Liver (tissue), 9 donors: Measurements from ENCODE around the gene MTCH1. TPM values are rescaled to one million over a fixed set of nuclear protein-coding genes. Genes with fewer than 3 reads are reported as not detected.

Source experiments
- DNase-seq: peaks from one replicate; pipeline ENCODE4 v3.0.0-alpha.2; 2017; ENCODE audit warnings: low spot score
- H3K27ac ChIP-seq, 2 donors: one replicate each; pipeline ENCODE4 v1.7.0; 2013; ENCODE audit warnings: inconsistent platforms in 2 of 2, low read length in 2 of 2, control low read depth in 1 of 2, low read depth in 1 of 2, mild to moderate bottlenecking in 1 of 2
- H3K27me3 ChIP-seq, 4 donors: one replicate each; pipeline versions ENCODE4 v1.6.1 to v1.7.0; 2013; ENCODE audit warnings: low read length in 3 of 4, inconsistent platforms in 1 of 4, mild to moderate bottlenecking in 1 of 4, moderate library complexity in 1 of 4; ENCODE audit not compliant: control insufficient read depth in 4 of 4, insufficient read depth in 4 of 4
- H3K36me3 ChIP-seq, 4 donors: one replicate each; pipeline versions ENCODE4 v1.6.1 to v1.7.0; 2013; ENCODE audit warnings: low read length in 3 of 4, mild to moderate bottlenecking in 3 of 4, low read depth in 1 of 4, moderate library complexity in 1 of 4; ENCODE audit not compliant: control insufficient read depth in 4 of 4, insufficient read depth in 3 of 4
- H3K4me1 ChIP-seq, 4 donors: one replicate each; pipeline versions ENCODE4 v1.6.1 to v1.7.0; 2013; ENCODE audit warnings: low read length in 3 of 4, mild to moderate bottlenecking in 3 of 4, moderate library complexity in 1 of 4; ENCODE audit not compliant: control insufficient read depth in 4 of 4, insufficient read depth in 4 of 4
- H3K4me3 ChIP-seq, 3 donors: one replicate each; pipeline versions ENCODE4 v1.6.1 to v1.7.0; 2013; ENCODE audit warnings: low read length in 3 of 3, control low read depth in 1 of 3, low read depth in 1 of 3, mild to moderate bottlenecking in 1 of 3
- H3K9ac ChIP-seq, 2 donors: one replicate each; pipeline ENCODE4 v1.7.0; 2013; ENCODE audit warnings: low read length in 2 of 2, mild to moderate bottlenecking in 2 of 2, moderate library complexity in 2 of 2, control low read depth in 1 of 2, low read depth in 1 of 2
- H3K9me3 ChIP-seq, 4 donors: one replicate each; pipeline versions ENCODE4 v1.6.1 to v1.7.0; 2013; ENCODE audit warnings: low read length in 3 of 4; ENCODE audit not compliant: control insufficient read depth in 4 of 4
- CTCF ChIP-seq: fragments of 150-350 bp; IDR thresholded peaks from 2 replicates; pipeline ENCODE4 v1.5.1; 2017; ENCODE audit warnings: improper control_type of control experiment, low read depth, low read length; ENCODE audit not compliant: missing input control
- EGR1 ChIP-seq, 2 donors: IDR thresholded peaks; 2 replicates each; pipeline ENCODE4 v1.6.1; 2016 to 2018; ENCODE audit warnings: antibody characterized with exemption in 2 of 2, low read depth in 2 of 2
- FOXA1 ChIP-seq: IDR thresholded peaks from 2 replicates; pipeline ENCODE4 v1.6.1; 2016; ENCODE audit warnings: antibody characterized with exemption
- FOXA2 ChIP-seq: IDR thresholded peaks from 2 replicates; pipeline ENCODE4 v1.6.1; 2016; ENCODE audit warnings: antibody characterized with exemption
- GABPA ChIP-seq, 2 donors: IDR thresholded peaks in 1 of 2; conservative IDR thresholded peaks in 1 of 2; 2 replicates each; pipeline ENCODE4 v1.6.1; 2016; ENCODE audit warnings: antibody characterized with exemption in 2 of 2, mild to moderate bottlenecking in 1 of 2, moderate library complexity in 1 of 2
- MAX ChIP-seq: IDR thresholded peaks from 2 replicates; pipeline ENCODE4 v1.6.1; 2016; ENCODE audit warnings: antibody characterized with exemption
- NR2F2 ChIP-seq: IDR thresholded peaks from 2 replicates; pipeline ENCODE4 v1.6.1; 2016; ENCODE audit warnings: antibody characterized with exemption
- REST ChIP-seq: IDR thresholded peaks from 2 replicates; pipeline ENCODE4 v1.6.1; 2016; ENCODE audit warnings: antibody characterized with exemption, mild to moderate bottlenecking
- RXRA ChIP-seq, 2 donors: IDR thresholded peaks; 2 replicates each; pipeline ENCODE4 v1.6.1; 2017 to 2018; ENCODE audit warnings: antibody characterized with exemption in 2 of 2, mild to moderate bottlenecking in 1 of 2
- SP1 ChIP-seq: IDR thresholded peaks from 2 replicates; pipeline ENCODE4 v1.6.1; 2018; ENCODE audit warnings: antibody characterized with exemption, mild to moderate bottlenecking
- WGBS: extraction: QIAGEN DNeasy Blood & Tissue Kit; methylation state at CpG from one replicate; pipeline ENCODE4 v1.1.7; 2013; 5-methylcytosine and 5-hydroxymethylcytosine counted together
- polyA plus RNA-seq, 2 donors: library from polyadenylated mRNA; stranded (reverse) in 1 of 2; unstranded in 1 of 2; fragments of 200-250 nt in 1 of 2; fragments of >200 nt in 1 of 2; fragmentation: Nextera tagmentation in 1 of 2; extraction: Ambion mirVana in 1 of 2; gene quantifications; one replicate each; pipeline versions ENCODE4 v1.2.1 to v1.2.3, GENCODE V29; 2013 to 2015
- total RNA-seq, 2 donors: library from RNA; depleted of rRNA; stranded (reverse); fragments of >200 nt; gene quantifications; one replicate each; pipeline ENCODE4 v1.2.3, GENCODE V29; 2014
- TF ChIP-seq, protein P1 (sequence below): IDR thresholded peaks from 2 replicates; pipeline ENCODE4 v1.6.1; 2016; ENCODE audit warnings: antibody characterized with exemption
- donor health status: healthy.
- donor health status: healthy.
- donor health status: healthy.
- donor health status: healthy.
- donor health status: healthy.

Gene MTCH1
- total and polyA plus RNA-seq, 4 donors, result 61.5 to 79.6 (median 74.1) TPM

- Histone ChIP-seq H3K4me3 (no peak overlapping the region), H3K9ac (no peak overlapping the region)
Measured at GRCh38 chr6:37004044-37004980, 18.3 kb upstream of the MTCH1 start.

More at GRCh38 chr6:37004044-37004980, 18.3 kb upstream of the MTCH1 start:
- no peak for DNase-seq
- 94% methylated on average over 11 of the region's 11 CpGs for WGBS
- H3K27ac ChIP-seq, result no peak overlapping the region
- no peaks in the 10 kb centered on the region for H3K27me3 ChIP-seq
- TF ChIP-seq CTCF (no peak), FOXA2 (no peak), EGR1 (IDR thresholded peaks at IDR 0.05; ENCODE audit: low read depth in 2 of 2) (no peak), MAX (no peak), FOXA1 (no peak), GABPA (IDR thresholded peaks at IDR 0.05 in 1 of 2, conservative IDR thresholded peaks at IDR 0.05 in 1 of 2) (no peak), SP1 (no peak), RXRA (IDR thresholded peaks at IDR 0.05) (no peak), REST (no peak), NR2F2 (no peak)
- TF ChIP-seq, protein P1, sequence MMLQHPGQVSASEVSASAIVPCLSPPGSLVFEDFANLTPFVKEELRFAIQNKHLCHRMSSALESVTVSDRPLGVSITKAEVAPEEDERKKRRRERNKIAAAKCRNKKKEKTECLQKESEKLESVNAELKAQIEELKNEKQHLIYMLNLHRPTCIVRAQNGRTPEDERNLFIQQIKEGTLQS, result no peak
- H3K9me3 ChIP-seq, result no peaks in the 10 kb centered on the region
- H3K36me3 ChIP-seq, result no peaks in the 10 kb centered on the region
- no peaks in the 10 kb centered on the region for H3K4me1 ChIP-seq
